Measurements from ENCODE around the gene ADGRB2.

ADGRB2 gene

GRCh38 chr1:31761883-31762282 is 2.3 kb downstream of the ADGRB2 start:
- DNase-seq: no peak

DNA sequence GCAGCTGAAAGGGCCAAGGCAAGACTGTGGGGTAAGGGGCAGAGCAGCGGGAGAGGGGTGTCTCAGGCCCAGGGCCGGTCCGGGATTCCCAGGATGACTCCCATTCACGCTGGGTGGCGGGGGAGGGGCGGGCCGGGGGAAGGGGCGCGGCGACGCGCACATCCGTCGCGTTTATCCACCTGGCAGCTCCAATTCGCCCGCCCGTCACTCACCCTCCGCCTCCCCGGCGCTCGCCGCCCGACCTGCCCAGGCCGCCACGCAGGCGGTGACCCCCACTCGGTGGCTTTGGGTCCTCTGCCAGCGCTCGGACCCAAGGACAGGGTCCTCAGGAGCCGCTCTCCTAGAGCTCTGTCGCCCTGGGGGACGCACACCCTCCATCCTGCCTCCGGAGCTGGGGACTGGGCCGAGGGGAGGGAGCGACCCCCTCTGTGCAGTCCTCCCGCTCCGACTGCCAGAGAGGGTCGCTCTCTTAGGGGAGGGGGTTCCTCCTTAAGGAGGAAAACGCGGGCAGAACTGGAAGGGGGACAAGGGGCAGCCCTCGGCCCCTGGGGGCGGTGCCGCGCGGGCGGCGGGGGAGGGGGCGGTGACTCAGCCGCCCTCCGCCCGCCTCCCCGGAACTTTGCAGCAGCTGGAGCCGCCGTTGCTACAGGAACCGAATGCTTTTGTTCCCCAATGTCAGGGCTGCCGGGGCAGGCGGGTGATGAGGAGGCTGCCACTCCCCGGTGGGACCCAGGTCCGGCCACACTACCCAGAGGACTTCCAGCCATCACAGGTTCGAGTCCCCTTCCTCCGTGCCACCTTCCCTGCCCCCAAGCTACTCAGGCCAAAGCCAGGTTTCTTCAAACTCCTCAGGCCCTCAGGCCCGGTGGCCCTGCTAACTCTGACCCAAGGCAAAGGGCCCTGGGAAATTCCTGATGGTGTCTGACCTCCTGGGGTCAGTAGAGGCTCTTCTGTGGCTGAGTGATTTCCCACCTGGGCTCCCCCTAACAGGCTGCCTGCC is 3.4 kb downstream of the ADGRB2 start:
- DNase-seq: peak; percentile 65

- DNase-seq: no peak
Observed at GRCh38 chr1:31759298-31760023, 4.7 kb downstream of the ADGRB2 start.

DNA sequence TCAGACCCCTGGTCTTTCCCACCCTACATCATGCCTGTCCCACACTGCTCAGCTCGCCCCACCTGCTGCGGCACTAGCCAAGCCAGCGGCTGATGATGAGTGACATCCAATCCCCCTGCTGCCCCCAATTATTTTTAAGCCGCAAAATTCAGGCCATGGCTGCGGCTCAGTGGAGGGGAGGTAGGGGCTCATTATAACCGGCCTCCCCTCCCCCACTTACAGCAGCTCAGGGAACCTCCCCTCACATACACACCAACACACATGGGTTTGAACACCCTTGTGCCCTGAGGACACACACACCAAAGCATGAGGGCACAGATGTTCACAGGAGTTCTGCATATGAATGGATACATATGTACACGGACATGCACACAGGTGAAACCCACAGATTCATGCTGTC is 5.3 kb downstream of the ADGRB2 start:
- no peak for DNase-seq

- DNase-seq: no peak
Observed at GRCh38 chr1:31757989-31758388, 6.2 kb downstream of the ADGRB2 start.

DNA sequence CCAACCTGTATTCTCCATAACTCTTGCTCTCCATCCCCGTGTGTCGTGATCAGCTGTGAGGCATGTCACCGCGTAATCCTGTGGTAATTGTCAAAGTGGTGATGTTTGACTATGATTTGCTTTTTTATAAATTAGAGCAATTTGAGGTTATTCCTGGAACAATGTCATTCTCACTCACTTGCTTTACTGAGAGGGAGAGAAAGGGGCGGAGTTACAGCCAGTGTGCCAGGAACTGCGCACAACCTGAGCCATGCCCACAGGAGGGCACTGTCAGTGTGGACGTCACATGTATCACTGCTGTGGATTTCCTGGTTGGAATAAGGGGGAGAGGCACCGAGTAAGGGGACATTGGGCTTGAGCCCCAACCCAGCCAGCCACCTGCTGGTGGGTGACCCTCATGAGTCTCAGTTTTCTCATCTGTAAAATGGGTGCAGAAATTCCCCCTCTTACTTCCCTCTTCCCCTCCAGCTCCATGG is 6.9 kb downstream of the ADGRB2 start:
- no peak for DNase-seq

DNA sequence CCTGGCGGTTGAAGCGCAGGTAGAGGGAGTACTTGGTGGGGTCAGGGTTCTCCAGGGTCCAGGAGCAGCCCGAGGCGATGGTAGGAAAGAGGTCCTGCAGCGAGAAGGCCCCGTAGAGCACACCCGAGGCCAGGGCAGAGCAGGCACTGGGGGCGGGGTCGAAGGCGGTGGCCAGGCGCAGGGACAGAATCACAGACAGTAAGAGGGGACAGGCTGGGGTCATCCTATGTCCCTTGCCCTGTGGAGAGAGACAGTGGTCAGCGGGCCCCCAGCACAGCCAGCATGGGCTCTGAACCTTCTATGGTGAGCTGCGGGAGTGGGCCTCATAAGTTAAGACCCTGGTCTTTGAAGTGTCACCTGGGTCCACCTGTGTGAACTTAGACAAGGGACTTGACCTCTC is 7.6 kb downstream of the ADGRB2 start:
- no peak for DNase-seq

- DNase-seq: no peak
Observed at GRCh38 chr1:31755850-31756492, 8.2 kb downstream of the ADGRB2 start.

DNA sequence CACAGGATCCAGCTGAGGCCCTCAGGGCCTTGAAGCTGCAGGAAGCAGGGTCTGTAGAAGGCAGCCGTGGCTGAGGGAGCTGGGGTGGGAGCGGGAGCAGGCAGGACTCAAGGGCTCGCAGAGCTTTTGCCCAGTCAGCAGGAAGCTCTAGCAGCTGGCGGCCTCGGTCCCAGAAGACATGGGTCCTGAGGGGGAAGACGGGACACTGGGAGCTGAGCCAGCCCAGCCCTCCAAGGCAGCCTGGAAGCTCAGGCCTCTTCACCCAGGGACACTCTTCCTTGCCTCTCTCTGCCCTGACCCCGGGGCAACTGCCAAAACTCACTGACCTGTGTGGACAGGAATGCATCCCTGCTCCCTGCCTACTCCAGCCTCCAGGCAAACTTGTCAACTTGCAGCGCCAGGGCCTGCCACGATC is 8.9 kb downstream of the ADGRB2 start:
- DNase-seq: no peak

- no peak for DNase-seq
Observed at GRCh38 chr1:31754397-31754796, 9.7 kb downstream of the ADGRB2 start.

- DNase-seq: no peak
Observed at GRCh38 chr1:31753707-31754349, 10.3 kb downstream of the ADGRB2 start.

DNA sequence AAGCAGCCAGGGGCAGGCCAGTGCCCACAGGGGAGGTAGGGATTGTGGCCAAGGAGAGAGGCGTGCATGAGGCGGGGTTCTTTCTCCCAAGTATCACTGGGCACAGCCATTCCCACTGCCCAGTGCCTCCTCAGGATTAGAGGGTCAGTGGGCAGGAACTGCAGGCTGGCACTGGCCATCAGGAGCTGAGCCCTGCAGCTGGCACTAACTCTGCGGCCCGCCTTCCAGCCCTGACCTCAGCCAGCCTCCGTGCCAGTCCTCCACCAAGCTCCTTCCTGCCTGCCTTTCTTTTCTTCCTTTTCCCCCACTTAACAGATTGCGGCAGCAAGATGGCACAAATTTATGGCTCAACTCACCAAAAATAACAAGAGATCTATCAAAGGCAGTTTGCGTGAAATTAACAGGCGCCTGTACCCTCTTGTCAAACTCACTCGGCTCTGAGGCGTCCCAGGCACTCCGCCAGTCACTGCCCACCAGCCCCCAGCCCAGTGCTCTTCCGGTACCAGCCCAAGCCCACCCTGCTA is 11.1 kb downstream of the ADGRB2 start:
- no peak for DNase-seq

- DNase-seq: no peak
Observed at GRCh38 chr1:31752258-31752657, 11.9 kb downstream of the ADGRB2 start.

- DNase-seq: no peak
Observed at GRCh38 chr1:31751822-31752241, 12.3 kb downstream of the ADGRB2 start.

DNA sequence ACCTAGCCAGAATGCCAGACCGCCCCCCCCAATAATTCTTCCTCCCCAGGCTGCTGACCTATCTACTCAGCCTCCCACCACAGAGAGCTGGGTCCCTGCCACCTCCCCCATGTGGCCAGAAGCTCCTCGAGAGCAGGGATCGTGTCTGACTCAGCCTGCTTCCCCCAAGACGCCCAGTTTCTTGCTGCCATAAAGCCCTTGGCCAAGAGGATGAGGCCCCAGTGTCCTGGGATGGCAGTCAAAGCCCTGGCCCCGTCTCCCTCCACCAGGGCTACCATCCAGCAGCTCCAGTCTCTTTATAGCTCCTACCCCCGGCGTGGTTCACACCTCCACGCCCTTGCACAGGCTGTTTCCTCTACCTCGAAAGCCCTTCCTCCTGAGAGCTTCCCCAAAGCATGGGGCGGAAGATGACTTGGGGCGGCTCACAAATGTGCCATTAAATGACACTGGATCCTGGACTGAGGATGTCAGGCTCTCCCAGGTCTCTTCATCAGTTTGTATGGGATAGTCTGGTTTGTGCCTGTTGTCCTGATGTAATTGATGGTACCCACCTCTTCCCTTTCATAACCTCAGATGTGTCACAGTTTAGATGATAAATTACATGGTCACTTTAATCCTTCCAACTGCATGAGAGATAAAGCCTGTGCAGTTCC is 13.2 kb downstream of the ADGRB2 start:
- no peak for DNase-seq

DNA sequence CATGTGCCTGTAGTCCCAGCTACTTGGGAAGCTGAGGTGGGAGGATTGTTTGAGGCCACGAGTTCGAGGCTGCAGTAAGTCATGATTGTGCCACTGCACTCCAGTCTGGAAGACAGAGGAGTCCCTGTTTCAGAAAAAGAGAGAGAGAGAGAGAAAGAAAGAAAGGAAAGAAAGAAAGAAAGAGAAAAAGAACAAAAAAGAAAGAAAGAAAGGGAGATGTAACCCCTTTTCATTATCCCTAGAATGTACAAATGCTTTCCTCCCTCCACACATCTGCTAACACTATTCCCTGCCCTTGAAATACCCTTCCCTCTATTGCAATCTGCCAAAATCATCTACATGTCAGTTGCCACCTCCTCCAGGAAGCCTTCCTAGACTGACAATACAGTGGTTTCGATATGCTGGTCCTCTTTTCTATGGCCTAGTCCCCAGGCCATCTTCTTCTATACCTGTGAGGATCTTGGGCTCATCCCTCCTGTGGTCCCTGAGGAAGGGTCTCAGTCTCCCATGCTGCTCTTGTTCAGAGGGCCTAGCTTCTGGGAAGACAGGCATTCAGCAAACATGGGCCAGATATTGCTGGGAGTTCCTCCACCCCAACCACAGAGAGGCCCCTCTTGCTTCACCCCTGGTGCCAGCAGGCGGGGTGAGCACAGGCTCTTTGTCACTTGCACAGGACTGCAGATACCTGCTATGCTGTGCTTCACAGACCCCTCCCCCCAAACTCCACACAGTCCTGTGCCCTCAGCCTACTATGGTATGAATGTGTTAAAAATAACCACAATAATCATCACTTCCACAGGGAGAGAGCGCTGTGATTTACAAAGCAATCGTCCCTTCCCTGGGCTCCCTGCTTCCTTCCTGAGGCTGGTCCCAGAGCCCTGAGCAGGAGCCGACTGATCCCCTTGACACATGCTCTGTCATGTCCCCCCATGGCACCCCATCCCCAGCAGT is 14.1 kb downstream of the ADGRB2 start:
- no peak for DNase-seq

DNA sequence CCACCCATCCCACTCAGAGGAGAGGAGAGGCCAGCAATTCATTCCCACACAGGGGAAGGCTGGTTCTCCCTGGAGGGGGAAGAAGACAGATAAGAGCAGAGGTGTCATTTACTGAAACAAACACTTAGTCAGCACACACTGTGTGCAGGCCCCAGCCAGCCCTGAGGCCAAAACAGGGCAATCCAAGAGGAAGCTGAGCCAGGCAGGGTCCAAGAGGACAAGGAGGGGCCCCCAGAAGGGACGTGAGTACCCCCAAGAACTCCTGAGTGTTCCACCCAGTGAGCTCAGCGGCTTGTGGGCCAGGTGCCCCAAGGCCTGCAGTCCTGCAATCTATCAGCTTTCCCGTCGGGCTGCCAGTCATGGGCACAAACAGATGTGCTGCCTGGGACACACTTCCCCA is 15.8 kb downstream of the ADGRB2 start:
- no peak for DNase-seq

GRCh38 chr1:31747304-31747703 is 16.8 kb downstream of the ADGRB2 start:
- DNase-seq: no peak

DNA sequence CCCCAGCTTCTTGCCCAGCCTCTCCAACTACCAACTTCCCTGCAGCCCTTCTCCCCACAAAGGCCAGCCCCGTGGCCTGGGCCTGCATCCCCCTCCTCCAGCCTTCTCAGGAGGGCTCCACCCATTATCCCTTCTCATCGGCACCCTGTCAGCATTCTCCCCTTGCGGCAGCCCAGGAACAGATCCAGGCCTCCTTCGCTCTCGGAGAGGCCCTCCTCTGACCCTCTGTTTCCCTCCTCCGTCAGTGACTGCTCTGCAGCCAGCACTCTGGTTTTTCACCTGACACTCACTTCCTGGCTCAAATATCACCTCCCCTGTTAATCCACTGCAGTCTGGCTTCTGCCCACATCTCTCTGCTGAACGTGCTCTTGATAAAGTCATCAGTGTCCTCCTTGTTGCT is 17.5 kb downstream of the ADGRB2 start:
- no peak for DNase-seq

GRCh38 chr1:31745946-31746670 is 18.0 kb downstream of the ADGRB2 start:
- DNase-seq: no peak
